Glutamatergic neuron (in vitro differentiated cells): ENCODE data around the gene MAPK1IP1L. TPM values are rescaled to one million over a fixed set of nuclear protein-coding genes. Genes with fewer than 3 reads are reported as not detected.

ENCODE experiments used
- DNase-seq: peaks from one replicate; pipeline ENCODE4 v3.0.0; 2022
- H3K27ac Mint-ChIP-seq: one replicate; pipeline ENCODE4 v1.8.0; 2020; ENCODE audit warnings: mild to moderate bottlenecking, mixed read lengths, inconsistent platforms; ENCODE audit not compliant: unreplicated experiment
- H3K27me3 Mint-ChIP-seq: one replicate; pipeline ENCODE4 v1.8.0; 2020; ENCODE audit warnings: mild to moderate bottlenecking, moderate library complexity, mixed read lengths, inconsistent platforms; ENCODE audit not compliant: unreplicated experiment
- H3K36me3 Mint-ChIP-seq: one replicate; pipeline ENCODE4 v1.8.0; 2020; ENCODE audit warnings: mild to moderate bottlenecking, mixed read lengths, inconsistent platforms; ENCODE audit not compliant: unreplicated experiment
- H3K4me1 Mint-ChIP-seq: one replicate; pipeline ENCODE4 v1.8.0; 2020; ENCODE audit warnings: mild to moderate bottlenecking, low read depth, mixed read lengths, inconsistent platforms; ENCODE audit not compliant: unreplicated experiment
- H3K4me3 Mint-ChIP-seq: one replicate; pipeline ENCODE4 v1.8.0; 2020; ENCODE audit warnings: mild to moderate bottlenecking, mixed read lengths, inconsistent platforms; ENCODE audit not compliant: unreplicated experiment
- H3K9me3 Mint-ChIP-seq: one replicate; pipeline ENCODE4 v1.8.0; 2020; ENCODE audit warnings: mild to moderate bottlenecking, moderate library complexity, mixed read lengths, inconsistent platforms; ENCODE audit not compliant: unreplicated experiment
- CTCF ChIP-seq: fragments of 200-600 bp; sonication (generic); IDR thresholded peaks from one replicate; pipeline ENCODE4 v1.5.0; 2021; ENCODE audit not compliant: partially characterized antibody, unreplicated experiment
- total RNA-seq: library from RNA; stranded (reverse); fragmentation: NEBNext Ultra II Directional; extraction: Animal tissue kit (Norgen Biotek cat#: 25700); gene quantifications from one replicate; pipeline ENCODE4 v1.2.1, GENCODE V29; 2021; ENCODE audit not compliant: unreplicated experiment

The MAPK1IP1L gene
- total RNA-seq, 1 donor from 2014 or later = 97.9 TPM

- no peak for TF ChIP-seq CTCF
- H3K9me3 Mint-ChIP-seq = no peaks in the 10 kb centered on the region
- no peak for DNase-seq
- H3K4me3 Mint-ChIP-seq = no peak overlapping the region
- no peaks in the 10 kb centered on the region for H3K36me3 Mint-ChIP-seq
- no peaks in the 10 kb centered on the region for H3K4me1 Mint-ChIP-seq
- no peaks in the 10 kb centered on the region for H3K27me3 Mint-ChIP-seq
- no peak overlapping the region for H3K27ac Mint-ChIP-seq
These were observed 33.7 kb downstream of the MAPK1IP1L start for GRCh38 chr14:55085060-55085660.

- DNase-seq = no peak
- Mint-ChIP-seq H3K27ac (no peak overlapping the region), H3K36me3 (no peaks in the 10 kb centered on the region), H3K4me3 (no peak overlapping the region), H3K4me1 (peaks cover 4% of the 10 kb centered on the region), H3K9me3 (no peaks in the 10 kb centered on the region), H3K27me3 (no peaks in the 10 kb centered on the region)
- TF ChIP-seq CTCF = no peak
These were observed 35.5 kb downstream of the MAPK1IP1L start for GRCh38 chr14:55086938-55087337.

- H3K27ac Mint-ChIP-seq = no peak overlapping the region
- no peaks in the 10 kb centered on the region for H3K27me3 Mint-ChIP-seq
- no peaks in the 10 kb centered on the region for H3K36me3 Mint-ChIP-seq
- DNase-seq = no peak
- H3K4me1 Mint-ChIP-seq = peaks cover 6% of the 10 kb centered on the region
- no peak for TF ChIP-seq CTCF
- no peaks in the 10 kb centered on the region for H3K9me3 Mint-ChIP-seq
- H3K4me3 Mint-ChIP-seq = no peak overlapping the region
These were observed 36.9 kb downstream of the MAPK1IP1L start for GRCh38 chr14:55088356-55088755.

GRCh38 chr14:55092341-55092740, 40.9 kb downstream of the MAPK1IP1L start:
- Mint-ChIP-seq H3K4me3 (no peak overlapping the region), H3K27me3 (no peaks in the 10 kb centered on the region), H3K4me1 (peaks cover 6% of the 10 kb centered on the region), H3K9me3 (no peaks in the 10 kb centered on the region), H3K27ac (no peak overlapping the region), H3K36me3 (no peaks in the 10 kb centered on the region)
- no peak for DNase-seq
- no peak for TF ChIP-seq CTCF

GRCh38 chr14:55094292-55095157, 43.1 kb downstream of the MAPK1IP1L start:
- DNase-seq = no peak
- Mint-ChIP-seq H3K27me3 (peaks cover 1% of the 10 kb centered on the region), H3K27ac (no peak overlapping the region), H3K9me3 (no peaks in the 10 kb centered on the region), H3K36me3 (no peaks in the 10 kb centered on the region), H3K4me3 (no peak overlapping the region), H3K4me1 (peaks cover 6% of the 10 kb centered on the region)
- TF ChIP-seq CTCF = no peak
